ENCODE data around the gene AVPR1B.
"Not testable (repeated sequence)": the region's sequence is repeated elsewhere in the genome, so short reads cannot be mapped to it uniquely, and the experiment has no call there.

AVPR1B gene

DNA sequence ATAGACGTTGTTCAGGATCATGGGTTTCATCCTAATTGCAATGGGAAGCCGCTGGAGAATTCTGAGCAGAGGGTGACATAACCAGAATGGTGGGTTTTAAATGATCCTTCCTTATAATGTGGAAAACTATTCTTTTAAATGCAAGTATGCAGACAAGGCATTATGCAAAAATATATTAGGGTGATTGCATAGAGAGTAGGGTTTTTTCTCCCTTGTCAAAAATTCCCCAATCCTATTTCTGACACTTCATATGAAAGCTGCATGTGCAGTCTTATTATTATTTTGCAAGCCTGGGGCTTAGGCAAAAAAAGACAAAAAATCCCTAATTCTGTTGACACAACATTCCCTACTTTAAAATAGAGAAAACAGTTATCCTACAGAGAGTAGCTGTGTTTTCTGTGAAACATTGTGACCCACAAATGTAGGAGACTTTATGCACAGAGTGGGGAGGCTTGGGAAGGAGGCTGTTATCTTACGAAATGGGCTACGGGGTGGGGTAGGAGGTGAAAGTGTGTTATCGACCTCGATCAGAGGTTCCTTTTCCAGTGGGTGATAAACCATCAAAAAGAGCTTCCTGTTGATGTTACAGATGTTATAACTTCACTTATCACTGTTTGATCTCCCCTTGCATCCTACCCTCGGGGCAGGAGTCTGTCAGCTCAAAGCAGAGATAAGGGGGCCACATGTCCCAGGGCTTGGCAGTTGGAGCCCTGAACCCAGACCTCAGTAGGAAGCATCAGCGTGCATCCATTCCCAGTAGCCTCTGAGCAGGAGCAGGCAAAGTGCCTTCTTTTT is 37.0 kb downstream of the AVPR1B start:
- no peak for DNase-seq

DNA sequence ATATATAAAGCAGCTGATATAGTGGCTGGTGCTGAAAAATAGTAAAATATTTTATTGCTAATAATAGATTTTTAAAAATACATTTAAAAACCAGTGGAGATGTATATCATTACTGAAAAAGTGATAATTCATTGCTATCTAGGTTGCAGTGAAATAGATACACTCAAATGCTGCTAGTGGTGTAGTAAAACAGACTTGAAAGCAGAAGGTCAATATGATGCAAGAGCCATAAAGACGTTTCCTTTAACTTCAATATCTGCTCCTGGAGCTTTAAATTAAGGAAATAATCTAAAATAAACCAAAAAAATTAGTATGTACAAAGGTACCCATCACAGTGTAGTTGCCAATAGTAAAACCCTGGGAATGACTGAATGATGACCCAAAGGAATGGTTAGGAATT is 38.1 kb downstream of the AVPR1B start:
- no peak for DNase-seq

DNA sequence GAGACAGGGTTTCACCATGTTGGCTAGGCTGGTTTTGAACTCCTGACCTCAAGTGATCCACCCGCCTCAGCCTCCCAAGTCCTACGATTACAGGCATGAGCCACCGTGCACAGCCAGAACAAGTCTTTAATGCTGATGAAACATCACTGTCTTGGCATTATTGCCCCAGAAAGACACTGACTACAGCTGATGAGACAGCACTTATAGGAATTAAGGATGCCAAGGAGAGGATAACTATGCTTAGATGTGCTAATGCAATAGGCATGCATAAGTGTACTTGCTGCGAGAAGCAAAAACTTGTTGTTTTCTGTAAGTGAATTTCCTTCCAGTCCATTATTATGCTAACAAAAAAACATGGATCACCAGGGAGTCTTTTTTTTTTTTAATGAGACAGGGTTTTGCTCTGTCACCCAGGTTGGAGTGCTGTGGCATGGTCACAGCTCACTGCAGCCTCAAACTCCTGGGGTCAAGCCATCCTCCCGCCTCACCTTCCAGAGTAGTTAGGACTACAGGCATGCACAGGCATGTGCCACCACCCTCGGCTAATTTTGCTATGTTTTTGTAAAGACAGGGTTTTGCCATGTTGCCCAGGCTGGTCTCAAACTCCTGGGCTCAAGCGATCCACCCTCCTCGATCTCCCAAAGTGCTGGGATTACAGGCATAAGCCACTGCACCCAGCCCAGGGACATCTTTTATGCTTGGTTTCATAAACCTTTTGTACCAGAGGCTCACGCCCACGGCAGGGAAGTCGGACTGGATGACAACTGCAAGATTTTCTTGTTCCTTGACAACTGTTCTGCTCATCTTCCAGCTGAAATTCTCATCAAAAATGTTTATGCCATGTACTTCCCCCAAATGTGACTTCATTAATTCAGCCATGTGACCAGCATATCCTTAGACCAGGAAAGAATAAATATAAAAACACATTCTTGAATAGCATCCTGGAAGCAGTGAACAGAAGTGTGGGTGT is 41.1 kb downstream of the AVPR1B start:
- no peak for DNase-seq

DNA sequence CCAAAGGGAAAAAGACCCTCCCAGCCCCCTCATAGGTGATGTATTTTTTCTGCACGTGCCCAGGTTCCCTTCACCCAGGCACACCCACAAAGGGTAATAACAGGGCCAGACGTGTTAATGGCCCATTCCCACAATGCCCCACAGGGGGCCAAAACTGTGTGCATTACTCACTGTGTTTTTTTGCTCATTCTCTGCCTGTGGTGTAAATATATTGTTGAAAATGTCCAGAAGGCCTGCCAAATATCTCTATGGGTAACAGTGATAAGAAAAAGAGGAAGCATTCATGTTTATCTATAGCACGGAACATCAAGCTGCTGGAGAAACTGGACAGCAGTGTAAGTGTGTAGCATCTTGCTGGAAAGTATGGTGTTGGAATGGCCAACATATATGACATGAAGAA is 42.3 kb downstream of the AVPR1B start:
- DNase-seq = no peak

DNA sequence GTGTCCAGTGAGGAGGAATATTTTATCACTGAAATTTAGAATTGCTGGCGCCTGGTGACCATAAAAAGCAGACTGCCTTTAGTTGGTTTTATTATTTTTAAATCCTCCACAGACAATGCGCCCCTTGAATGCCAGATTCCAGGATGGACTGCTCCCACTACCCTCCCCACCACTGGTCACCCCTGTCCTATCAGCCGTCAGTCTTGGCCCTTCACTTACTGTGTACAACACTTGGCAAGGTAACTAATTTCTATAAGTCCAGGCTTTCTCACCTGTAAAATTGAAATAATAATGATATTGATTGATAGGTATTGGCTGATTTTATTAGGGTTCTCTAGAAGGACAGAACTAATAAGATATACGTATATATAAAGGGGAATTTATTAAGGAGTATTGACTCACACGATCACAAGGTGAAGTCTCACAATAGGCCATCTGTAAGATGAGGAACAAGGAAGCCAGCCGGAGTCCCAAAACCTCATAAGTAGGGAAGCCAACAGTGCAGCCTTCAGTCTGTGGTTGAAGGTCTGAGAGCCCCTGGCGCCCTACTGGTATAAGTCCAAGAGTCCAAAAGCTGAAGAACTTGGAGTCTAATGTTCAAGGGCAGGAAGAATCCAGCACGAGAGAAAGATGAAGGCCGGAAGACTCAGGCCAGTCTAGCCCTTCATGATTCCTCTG is 46.4 kb downstream of the AVPR1B start:
- no peak for DNase-seq

DNA sequence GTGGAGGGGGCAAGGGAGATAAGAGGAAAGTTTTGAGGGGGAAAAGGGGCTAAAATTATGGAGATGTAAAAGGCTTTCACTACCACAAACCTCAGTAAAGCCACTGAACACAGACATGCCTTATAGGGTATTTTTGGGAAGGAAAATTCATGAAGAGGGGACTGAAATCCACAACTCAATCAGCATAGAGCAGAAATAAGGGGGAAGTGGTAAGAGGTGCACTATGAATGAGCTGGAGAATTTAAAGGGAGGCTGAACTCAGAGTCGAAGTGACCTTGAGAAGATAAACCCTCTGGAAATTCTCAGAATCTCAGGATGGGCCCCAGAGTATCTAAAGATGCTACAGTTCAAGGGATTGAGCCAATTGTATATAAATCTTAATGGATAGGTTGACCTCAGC is 48.9 kb downstream of the AVPR1B start:
- DNase-seq = no peak

DNA sequence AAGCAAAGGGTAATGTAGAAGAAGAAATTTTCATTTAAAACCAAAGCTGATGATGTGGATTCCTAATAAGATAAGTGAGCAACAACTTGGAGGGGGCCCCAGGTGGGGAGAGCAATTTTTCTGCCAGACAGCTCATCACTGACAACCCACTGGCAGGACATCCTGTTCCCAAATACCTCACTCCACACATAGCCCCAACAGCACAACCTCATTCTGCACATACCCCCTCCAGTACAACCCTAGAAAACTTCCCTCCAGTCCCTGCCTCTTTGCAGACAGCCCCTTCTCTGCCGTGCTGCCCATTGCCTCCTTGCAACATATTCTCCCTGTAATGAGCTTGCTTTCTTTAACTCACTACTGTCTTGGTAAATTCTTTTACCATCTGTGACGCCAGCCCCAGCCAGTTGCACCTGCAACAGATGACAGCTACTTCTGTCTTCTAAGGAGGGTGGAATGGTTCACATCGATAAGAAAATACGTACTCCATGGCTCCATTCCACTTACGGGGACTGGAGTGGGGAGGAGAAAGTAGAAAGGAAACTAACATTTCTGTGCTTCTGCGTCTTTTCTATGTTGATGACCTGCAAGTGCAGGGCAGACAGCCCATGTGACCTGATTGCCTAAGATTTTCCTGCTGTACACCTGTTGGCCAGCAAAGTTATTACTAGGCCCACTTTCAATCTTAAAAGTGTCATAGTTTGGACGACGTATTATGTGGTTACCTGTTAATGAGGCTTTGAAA is 49.5 kb downstream of the AVPR1B start:
- no peak for DNase-seq

DNA sequence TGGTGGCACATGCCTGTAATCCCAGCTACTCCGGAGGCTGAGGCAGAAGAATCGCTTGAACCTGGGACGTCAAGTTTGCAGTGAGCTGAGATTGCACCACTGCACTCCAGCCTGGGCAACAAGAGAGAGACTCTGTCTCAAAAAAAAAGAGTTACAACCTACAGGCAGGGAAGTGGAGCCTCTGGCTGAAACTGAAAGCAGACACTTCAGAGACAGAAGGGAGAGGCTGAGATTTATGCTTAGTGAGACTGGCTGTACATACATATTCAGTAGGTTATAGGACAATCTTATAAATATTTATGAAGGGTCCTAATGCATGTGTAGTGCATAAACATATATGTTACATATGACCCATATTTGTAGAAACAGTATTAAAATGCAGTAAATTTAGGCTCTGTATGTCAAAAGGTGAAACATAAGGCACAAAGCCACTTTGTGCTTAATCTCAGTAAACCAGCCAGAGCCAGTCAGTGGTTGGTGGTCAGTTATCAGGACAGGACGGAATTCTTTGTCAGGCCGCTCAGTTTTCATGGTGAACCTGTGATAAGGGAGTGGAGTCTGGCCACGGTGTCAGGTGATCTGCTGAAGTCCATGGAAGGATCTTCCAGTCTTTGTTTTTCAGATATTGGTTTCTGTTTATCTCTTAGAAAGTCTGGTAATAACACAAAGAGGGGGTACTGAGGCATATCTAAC is 50.6 kb downstream of the AVPR1B start:
- DNase-seq = peak; percentile 13

DNA sequence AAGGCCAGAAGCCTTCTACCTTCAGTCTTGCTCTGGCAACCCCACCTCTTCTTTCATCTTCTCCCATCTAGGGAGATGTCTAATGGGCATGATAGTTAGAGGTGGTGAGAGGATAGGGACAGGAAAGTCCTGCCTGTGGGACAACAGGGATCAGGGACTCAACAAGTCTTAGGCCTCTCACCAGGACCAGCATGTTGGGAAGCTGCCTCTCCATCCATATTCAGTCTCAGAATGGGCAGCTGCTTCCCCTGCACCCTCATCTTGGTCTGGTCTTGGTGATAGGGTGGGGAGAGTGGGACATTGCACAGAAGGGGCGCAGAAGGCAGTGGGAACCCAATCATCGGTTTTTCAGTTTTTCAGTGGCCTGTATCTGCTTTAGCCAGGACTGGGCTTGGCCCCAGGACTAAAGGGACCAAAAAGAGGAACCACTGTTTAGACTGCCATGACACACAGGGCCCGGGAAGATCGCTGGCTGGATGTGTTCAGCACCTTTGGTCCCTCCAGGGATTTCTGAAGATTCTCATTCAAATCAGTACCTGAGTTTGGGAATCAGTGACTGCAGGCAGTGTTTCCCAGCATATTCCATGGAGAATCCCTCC is 51.5 kb downstream of the AVPR1B start:
- no peak for DNase-seq

DNA sequence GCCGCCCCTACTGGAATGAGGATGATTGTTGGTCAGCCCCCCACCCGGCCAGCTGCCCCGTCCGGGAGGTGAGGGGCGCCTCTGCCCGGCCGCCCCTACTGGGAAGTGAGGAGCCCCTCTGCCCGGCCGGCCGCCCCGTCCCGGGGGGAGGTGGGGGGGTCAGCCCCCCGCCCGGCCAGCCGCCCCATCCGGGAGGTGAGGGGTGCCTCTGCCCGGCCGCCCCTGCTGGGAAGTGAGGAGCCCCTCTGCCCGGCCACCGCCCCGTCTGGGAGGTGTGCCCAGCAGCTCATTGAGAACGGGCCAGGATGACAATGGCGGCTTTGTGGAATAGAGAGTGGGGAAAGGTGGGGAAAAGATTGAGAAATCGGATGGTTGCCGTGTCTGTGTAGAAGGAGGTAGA is 52.7 kb downstream of the AVPR1B start:
- not testable (repeated sequence) for DNase-seq

DNA sequence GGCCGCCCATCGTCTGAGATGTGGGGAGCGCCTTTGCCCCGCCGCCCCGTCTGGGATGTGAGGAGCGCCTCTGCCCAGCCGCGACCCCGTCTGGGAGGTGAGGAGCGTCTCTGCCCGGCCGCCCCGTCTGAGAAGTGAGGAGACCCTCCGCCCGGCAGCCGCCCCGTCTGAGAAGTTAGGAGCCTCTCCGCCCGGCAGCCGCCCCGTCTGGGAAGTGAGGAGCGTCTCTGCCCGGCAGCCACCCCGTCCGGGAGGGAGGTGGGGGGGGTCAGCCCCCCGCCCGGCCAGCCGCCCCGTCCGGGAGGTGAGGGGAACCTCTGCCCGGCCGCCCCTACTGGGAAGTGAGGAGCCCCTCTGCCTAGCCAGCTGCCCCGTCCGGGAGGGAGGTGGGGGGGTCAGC is 53.2 kb downstream of the AVPR1B start:
- not testable (repeated sequence) for DNase-seq

DNA sequence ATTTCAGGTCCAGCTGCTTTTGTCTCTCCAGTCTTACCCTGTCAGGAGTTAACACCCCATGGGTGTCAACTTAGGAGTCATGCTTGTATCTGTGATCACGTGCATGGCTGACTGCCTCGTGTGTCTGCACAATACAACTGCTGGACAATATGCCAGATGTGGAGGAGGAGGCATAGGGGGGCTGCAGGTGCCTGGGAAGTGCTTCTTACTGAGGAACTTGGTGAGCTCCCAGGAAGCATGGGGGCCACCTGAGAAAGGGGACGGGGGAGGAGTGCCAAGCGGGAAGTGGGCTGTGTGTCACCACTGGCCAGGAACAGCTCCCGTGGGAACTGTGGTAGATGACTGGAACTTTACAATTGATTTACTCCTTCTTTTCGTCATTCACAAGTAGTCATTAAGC is 54.7 kb downstream of the AVPR1B start:
- no peak for DNase-seq

DNA sequence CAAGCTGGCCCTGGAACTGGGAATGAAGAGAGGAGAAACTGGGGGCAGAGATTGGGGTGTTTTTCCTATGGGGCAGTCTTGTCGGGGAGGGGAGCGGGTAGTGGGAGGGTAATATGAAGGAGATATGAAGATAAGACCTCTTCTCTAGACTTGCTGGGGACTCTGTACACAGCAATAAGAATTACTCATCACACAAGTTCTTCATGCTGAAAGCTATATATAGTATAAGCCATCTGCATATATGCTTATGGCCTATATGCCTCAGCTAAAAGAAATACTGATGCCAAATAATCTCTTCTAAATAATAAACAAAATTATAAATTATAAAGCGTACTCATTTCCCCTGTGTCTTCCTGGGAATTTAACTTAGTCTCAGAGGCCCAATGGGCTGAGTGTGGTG is 56.3 kb downstream of the AVPR1B start:
- DNase-seq = no peak

All from stimulated activated CD4-positive, alpha-beta T cell treated with anti-CD3 and anti-CD28 coated beads, Interleukin-15, amount 100 ng/mL, for 24 hours (primary cell).